Measurements from ENCODE around the gene VASP. TPM values are rescaled to one million over a fixed set of nuclear protein-coding genes. Genes with fewer than 3 reads are reported as not detected.
A peak's percentile ranks its signal among the peaks of the same experiment; 100 is the strongest.

The VASP gene
- total and polyA plus RNA-seq, 2 of the 13 experiments (the other 11 are each of a cell fraction or from before 2014, with no cell fraction given): 41.8 to 67.1 TPM

DNA sequence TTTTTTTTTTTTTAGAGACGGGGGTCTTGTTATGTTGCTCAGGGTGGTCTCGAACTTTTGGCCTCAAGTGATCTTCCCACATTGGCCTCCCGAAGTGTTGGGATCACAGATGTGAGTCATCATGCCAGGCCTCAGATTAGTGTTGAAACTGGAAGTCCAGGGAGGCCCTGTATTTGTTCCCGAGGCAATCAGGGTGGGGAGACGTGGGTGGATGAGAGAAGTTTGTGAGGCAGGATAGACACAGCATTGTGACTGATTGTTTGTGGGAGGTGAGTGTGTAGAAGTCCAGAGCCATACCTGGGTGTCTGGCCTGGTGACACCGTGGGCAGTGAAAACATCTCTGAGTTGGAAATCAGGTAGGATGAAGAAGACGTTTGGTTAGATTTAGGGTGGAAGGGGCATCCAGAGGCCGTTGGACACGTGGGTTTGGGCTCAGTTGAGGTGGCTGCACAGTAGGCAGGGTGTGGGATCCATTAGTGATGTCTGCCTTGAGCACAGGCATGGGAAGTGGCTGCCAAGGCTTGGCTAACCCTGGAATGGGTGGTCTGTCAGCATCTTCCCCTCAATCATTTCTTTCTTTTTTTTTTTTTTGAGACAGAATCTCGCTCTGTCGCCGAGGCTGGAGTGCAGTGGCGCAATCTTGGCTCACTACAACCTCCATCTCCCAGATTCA, 22.9 kb upstream of the VASP start (continued):
- TF ChIP-seq MBD4 (IDR thresholded peaks at IDR 0.05; ENCODE audit: borderline replicate concordance, low read length): no peak

- POLR2A ChIA-PET: interaction anchor here (1.1 to 1.8 kb wide), 7 partner anchors 10 to 99 kb away, joined by 3 to 8 read pairs (median 4); partner anchors contain the start of gene FOSB
- BruUV-seq (replicated peaks): no TSS peak
- H3K4me1 ChIP-seq (ENCODE audit: insufficient read depth, low read length): peaks cover 25% of the 10 kb centered on the region
- H3K4me2 ChIP-seq (ENCODE audit: low read depth, low read length): peak overlapping the region; percentile 77
- DNase-seq (ENCODE audit: low spot score): peak; percentile 93
- H2AFZ ChIP-seq (ENCODE audit: low read length): peak overlapping the region; percentile 54
- peak overlapping the region; percentile 66 to 88 (median 76) for H3K4me3 ChIP-seq (replicated peaks in 1 of 3; ENCODE audit: insufficient read depth in 1 of 3, low read depth in 2 of 3, low read length in 3 of 3)
- FAIRE-seq: peak; percentile 64
- H3K9me3 ChIP-seq (ENCODE audit: low read length): no peaks in the 10 kb centered on the region
- H3K9ac ChIP-seq (ENCODE audit: insufficient read depth, low read depth, low read length): peak overlapping the region; percentile 51; the same call in 1 of the 2 replicates
- H3K79me2 ChIP-seq (ENCODE audit: insufficient read depth, low read length): no peaks in the 10 kb centered on the region
- H3K27ac ChIP-seq (ENCODE audit: extremely low read length, insufficient read depth, low read length): peak overlapping the region; percentile 36
- no peaks in the 10 kb centered on the region for H4K20me1 ChIP-seq (ENCODE audit: insufficient read depth, low read length)
- H3K36me3 ChIP-seq (replicated peaks in 1 of 2; ENCODE audit: control insufficient read depth in 1 of 2, insufficient read depth in 2 of 2, low read length in 2 of 2): no peaks in the 10 kb centered on the region
- H3K27me3 ChIP-seq (ENCODE audit: control insufficient read depth in 1 of 2, insufficient read depth in 2 of 2, low read length in 2 of 2): peaks cover 0 to 6% of the 10 kb centered on the region in 2 experiments; a peak in 2 of 5 replicates
- 3% methylated on average over 19 of the region's 35 CpGs for WGBS (ENCODE audit: low lambda C conversion rate)
- peak; percentile 97 for ATAC-seq
- CTCF ChIA-PET (ENCODE audit: low intra/inter-chr PET ratio, low total read pairs): interaction anchor here (0.8 to 2.4 kb wide), 5 partner anchors 8 to 81 kb away, joined by 4 to 21 read pairs (median 12); partner anchors contain the start of gene PPP1R13L
- intact Hi-C loops (cut with micrococcal nuclease; ENCODE audit: unreplicated experiment): loop anchor here (1.0 kb wide), 1 partner anchor 8 kb away; no protein-coding TSS in a partner anchor
- in situ Hi-C loops (cut with HindIII; ENCODE audit: extremely low pct_ligation_motif_present, low pct_unique_long_range_greater_than_20kb): no loop called here
- TF ChIP-seq, protein P1, sequence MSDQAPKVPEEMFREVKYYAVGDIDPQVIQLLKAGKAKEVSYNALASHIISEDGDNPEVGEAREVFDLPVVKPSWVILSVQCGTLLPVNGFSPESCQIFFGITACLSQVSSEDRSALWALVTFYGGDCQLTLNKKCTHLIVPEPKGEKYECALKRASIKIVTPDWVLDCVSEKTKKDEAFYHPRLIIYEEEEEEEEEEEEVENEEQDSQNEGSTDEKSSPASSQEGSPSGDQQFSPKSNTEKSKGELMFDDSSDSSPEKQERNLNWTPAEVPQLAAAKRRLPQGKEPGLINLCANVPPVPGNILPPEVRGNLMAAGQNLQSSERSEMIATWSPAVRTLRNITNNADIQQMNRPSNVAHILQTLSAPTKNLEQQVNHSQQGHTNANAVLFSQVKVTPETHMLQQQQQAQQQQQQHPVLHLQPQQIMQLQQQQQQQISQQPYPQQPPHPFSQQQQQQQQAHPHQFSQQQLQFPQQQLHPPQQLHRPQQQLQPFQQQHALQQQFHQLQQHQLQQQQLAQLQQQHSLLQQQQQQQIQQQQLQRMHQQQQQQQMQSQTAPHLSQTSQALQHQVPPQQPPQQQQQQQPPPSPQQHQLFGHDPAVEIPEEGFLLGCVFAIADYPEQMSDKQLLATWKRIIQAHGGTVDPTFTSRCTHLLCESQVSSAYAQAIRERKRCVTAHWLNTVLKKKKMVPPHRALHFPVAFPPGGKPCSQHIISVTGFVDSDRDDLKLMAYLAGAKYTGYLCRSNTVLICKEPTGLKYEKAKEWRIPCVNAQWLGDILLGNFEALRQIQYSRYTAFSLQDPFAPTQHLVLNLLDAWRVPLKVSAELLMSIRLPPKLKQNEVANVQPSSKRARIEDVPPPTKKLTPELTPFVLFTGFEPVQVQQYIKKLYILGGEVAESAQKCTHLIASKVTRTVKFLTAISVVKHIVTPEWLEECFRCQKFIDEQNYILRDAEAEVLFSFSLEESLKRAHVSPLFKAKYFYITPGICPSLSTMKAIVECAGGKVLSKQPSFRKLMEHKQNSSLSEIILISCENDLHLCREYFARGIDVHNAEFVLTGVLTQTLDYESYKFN (CRISPR knock-in tag; conservative IDR thresholded peaks at IDR 0.05): no peak
- TF ChIP-seq, protein P2, sequence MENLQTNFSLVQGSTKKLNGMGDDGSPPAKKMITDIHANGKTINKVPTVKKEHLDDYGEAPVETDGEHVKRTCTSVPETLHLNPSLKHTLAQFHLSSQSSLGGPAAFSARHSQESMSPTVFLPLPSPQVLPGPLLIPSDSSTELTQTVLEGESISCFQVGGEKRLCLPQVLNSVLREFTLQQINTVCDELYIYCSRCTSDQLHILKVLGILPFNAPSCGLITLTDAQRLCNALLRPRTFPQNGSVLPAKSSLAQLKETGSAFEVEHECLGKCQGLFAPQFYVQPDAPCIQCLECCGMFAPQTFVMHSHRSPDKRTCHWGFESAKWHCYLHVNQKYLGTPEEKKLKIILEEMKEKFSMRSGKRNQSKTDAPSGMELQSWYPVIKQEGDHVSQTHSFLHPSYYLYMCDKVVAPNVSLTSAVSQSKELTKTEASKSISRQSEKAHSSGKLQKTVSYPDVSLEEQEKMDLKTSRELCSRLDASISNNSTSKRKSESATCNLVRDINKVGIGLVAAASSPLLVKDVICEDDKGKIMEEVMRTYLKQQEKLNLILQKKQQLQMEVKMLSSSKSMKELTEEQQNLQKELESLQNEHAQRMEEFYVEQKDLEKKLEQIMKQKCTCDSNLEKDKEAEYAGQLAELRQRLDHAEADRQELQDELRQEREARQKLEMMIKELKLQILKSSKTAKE (CRISPR knock-in tag; IDR thresholded peaks at IDR 0.05; ENCODE audit: borderline replicate concordance): no peak
- no peak for TF ChIP-seq ZIK1 (CRISPR knock-in tag; IDR thresholded peaks at IDR 0.05; ENCODE audit: borderline replicate concordance, low read depth)
- no peak for TF ChIP-seq HDAC1 (CRISPR knock-in tag; IDR thresholded peaks at IDR 0.05)
- no peak for TF ChIP-seq ZNF576 (CRISPR knock-in tag; IDR thresholded peaks at IDR 0.05)
- TF ChIP-seq, protein P3, sequence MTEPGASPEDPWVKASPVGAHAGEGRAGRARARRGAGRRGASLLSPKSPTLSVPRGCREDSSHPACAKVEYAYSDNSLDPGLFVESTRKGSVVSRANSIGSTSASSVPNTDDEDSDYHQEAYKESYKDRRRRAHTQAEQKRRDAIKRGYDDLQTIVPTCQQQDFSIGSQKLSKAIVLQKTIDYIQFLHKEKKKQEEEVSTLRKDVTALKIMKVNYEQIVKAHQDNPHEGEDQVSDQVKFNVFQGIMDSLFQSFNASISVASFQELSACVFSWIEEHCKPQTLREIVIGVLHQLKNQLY (CRISPR knock-in tag; IDR thresholded peaks at IDR 0.05): no peak
- TF ChIP-seq ZC3H4 (CRISPR knock-in tag; IDR thresholded peaks at IDR 0.05; ENCODE audit: borderline replicate concordance): no peak
- no peak for TF ChIP-seq PAF1 (CRISPR knock-in tag; IDR thresholded peaks at IDR 0.05)
- no peak for TF ChIP-seq SOX5 (CRISPR knock-in tag; IDR thresholded peaks at IDR 0.05; ENCODE audit: borderline replicate concordance)
- TF ChIP-seq, protein P4, sequence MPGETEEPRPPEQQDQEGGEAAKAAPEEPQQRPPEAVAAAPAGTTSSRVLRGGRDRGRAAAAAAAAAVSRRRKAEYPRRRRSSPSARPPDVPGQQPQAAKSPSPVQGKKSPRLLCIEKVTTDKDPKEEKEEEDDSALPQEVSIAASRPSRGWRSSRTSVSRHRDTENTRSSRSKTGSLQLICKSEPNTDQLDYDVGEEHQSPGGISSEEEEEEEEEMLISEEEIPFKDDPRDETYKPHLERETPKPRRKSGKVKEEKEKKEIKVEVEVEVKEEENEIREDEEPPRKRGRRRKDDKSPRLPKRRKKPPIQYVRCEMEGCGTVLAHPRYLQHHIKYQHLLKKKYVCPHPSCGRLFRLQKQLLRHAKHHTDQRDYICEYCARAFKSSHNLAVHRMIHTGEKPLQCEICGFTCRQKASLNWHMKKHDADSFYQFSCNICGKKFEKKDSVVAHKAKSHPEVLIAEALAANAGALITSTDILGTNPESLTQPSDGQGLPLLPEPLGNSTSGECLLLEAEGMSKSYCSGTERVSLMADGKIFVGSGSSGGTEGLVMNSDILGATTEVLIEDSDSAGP (CRISPR knock-in tag; IDR thresholded peaks at IDR 0.05; ENCODE audit: borderline replicate concordance): peak; percentile 70; the same call in 1 of the 2 replicates
- TF ChIP-seq HHEX (CRISPR knock-in tag; IDR thresholded peaks at IDR 0.05): no peak
These were observed 21.8 kb upstream of the VASP start for GRCh38 chr19:45485305-45486077.
